WTC11 (cell line): Measurements from ENCODE around the gene BOC. TPM values are rescaled to one million over a fixed set of nuclear protein-coding genes. Genes with fewer than 3 reads are reported as not detected.

Source experiments
- ATAC-seq: fragments of 200-7000 bp; cut with Tn5 transposase; 2 replicates; pipeline ENCODE4 v1.10.0; 2021; ENCODE audit warnings: mild to moderate bottlenecking, moderate library complexity
- CTCF ChIA-PET: fragments of 300-600 bp; sonication (Branson Sonifier 250); formaldehyde crosslinking; loops from one replicate; lab custom pipeline; 2021; ENCODE audit warnings: antibody characterized with exemption; lab: Charles Lee
- POLR2A ChIA-PET: fragments of 350-600 bp; sonication (Branson Sonifier 250); formaldehyde crosslinking; loops from one replicate; lab custom pipeline; 2021; ENCODE audit warnings: antibody characterized with exemption; lab: Charles Lee
- DNase-seq: peaks from one replicate; pipeline ENCODE4 v3.0.0; 2021; ENCODE audit warnings: low spot score
- H3K27ac Mint-ChIP-seq: 2 replicates; pipeline ENCODE4 v1.8.0; 2021; ENCODE audit warnings: mixed read lengths
- H3K27me3 Mint-ChIP-seq: 2 replicates; pipeline ENCODE4 v1.8.0; 2021; ENCODE audit warnings: low read depth, mild to moderate bottlenecking, moderate library complexity, mixed read lengths
- H3K36me3 Mint-ChIP-seq: 2 replicates; pipeline ENCODE4 v1.8.0; 2021; ENCODE audit warnings: mixed read lengths
- H3K4me1 Mint-ChIP-seq: 2 replicates; pipeline ENCODE4 v1.8.0; 2022; ENCODE audit warnings: mixed read lengths
- H3K4me3 Mint-ChIP-seq: 2 replicates; pipeline ENCODE4 v1.8.0; 2021; ENCODE audit warnings: mild to moderate bottlenecking, moderate library complexity, mixed read lengths
- H3K9me3 Mint-ChIP-seq: 2 replicates; pipeline ENCODE4 v1.8.0; 2021; ENCODE audit warnings: mixed read lengths
- ATF1 ChIP-seq: sonication (generic); formaldehyde crosslinking; IDR thresholded peaks from 2 replicates; pipeline ENCODE4 v1.8.1; 2023; ENCODE audit warnings: mild to moderate bottlenecking, moderate library complexity, missing genetic modification reagents
- CBFB ChIP-seq: sonication (generic); formaldehyde crosslinking; IDR thresholded peaks from 2 replicates; pipeline ENCODE4 v1.8.1; 2022; ENCODE audit warnings: mild to moderate bottlenecking, low read depth, missing genetic modification reagents
- CDX4 ChIP-seq: fragments of 250-450 bp; sonication (Bioruptor Pico); IDR thresholded peaks from 2 replicates; pipeline ENCODE4 v1.9.0; 2021; ENCODE audit warnings: moderate library complexity, mild to moderate bottlenecking, inconsistent platforms, borderline replicate concordance
- CREB1 ChIP-seq: sonication (generic); formaldehyde crosslinking; IDR thresholded peaks from 2 replicates; pipeline ENCODE4 v1.8.0; 2023; ENCODE audit warnings: mild to moderate bottlenecking, missing genetic modification reagents
- CTCF ChIP-seq: fragments of 200-600 bp; IDR thresholded peaks from 2 replicates; pipeline ENCODE4 v1.8.0; 2022; ENCODE audit warnings: antibody characterized with exemption
- E2F1 ChIP-seq: sonication (generic); formaldehyde crosslinking; IDR thresholded peaks from 2 replicates; pipeline ENCODE4 v1.8.0; 2022; ENCODE audit warnings: mild to moderate bottlenecking, missing genetic modification reagents
- ERG ChIP-seq: fragments of 250-450 bp; sonication (Bioruptor Pico); IDR thresholded peaks from 2 replicates; pipeline ENCODE4 v1.8.0; 2021; ENCODE audit warnings: mild to moderate bottlenecking
- ESRRA ChIP-seq: sonication (generic); formaldehyde crosslinking; IDR thresholded peaks from 2 replicates; pipeline ENCODE4 v1.8.1; 2022; ENCODE audit warnings: mild to moderate bottlenecking, missing genetic modification reagents, borderline replicate concordance
- FOXJ3 ChIP-seq: sonication (generic); formaldehyde crosslinking; IDR thresholded peaks from 2 replicates; pipeline ENCODE4 v1.9.0; 2021; ENCODE audit warnings: missing genetic modification reagents, mild to moderate bottlenecking, borderline replicate concordance
- GRHL2 ChIP-seq: fragments of 250-450 bp; sonication (Bioruptor Pico); IDR thresholded peaks from 2 replicates; pipeline ENCODE4 v1.8.0; 2022; ENCODE audit warnings: mild to moderate bottlenecking, moderate library complexity; ENCODE audit not compliant: insufficient replicate concordance, severe bottlenecking
- IRF1 ChIP-seq: sonication (generic); formaldehyde crosslinking; IDR thresholded peaks from 2 replicates; pipeline ENCODE4 v1.8.0; 2023; ENCODE audit warnings: missing genetic modification reagents
- KAT7 ChIP-seq: sonication (generic); formaldehyde crosslinking; IDR thresholded peaks from 2 replicates; pipeline ENCODE4 v1.8.1; 2023; ENCODE audit warnings: missing genetic modification reagents, mild to moderate bottlenecking, borderline replicate concordance
- NFE2L1 ChIP-seq: sonication (generic); formaldehyde crosslinking; IDR thresholded peaks from 2 replicates; pipeline ENCODE4 v1.8.1; 2023; ENCODE audit warnings: missing genetic modification reagents
- NR1H2 ChIP-seq: sonication (generic); formaldehyde crosslinking; IDR thresholded peaks from 2 replicates; pipeline ENCODE4 v1.9.0; 2021; ENCODE audit warnings: mild to moderate bottlenecking, moderate library complexity, missing genetic modification reagents
- NR2C2 ChIP-seq: sonication (generic); formaldehyde crosslinking; IDR thresholded peaks from 2 replicates; pipeline ENCODE4 v1.8.0; 2022; ENCODE audit warnings: mild to moderate bottlenecking, missing genetic modification reagents
- NR3C1 ChIP-seq: sonication (generic); formaldehyde crosslinking; conservative IDR thresholded peaks from 2 replicates; pipeline ENCODE4 v1.8.1; 2023; ENCODE audit warnings: low read depth, mild to moderate bottlenecking, missing genetic modification reagents
- OVOL2 ChIP-seq: fragments of 250-450 bp; sonication (Bioruptor Pico); IDR thresholded peaks from 2 replicates; pipeline ENCODE4 v1.9.0; 2021; ENCODE audit warnings: mild to moderate bottlenecking, borderline replicate concordance
- PREB ChIP-seq: sonication (generic); formaldehyde crosslinking; IDR thresholded peaks from 2 replicates; pipeline ENCODE4 v1.8.1; 2022; ENCODE audit warnings: mild to moderate bottlenecking, missing genetic modification reagents, moderate library complexity, borderline replicate concordance
- TEAD1 ChIP-seq: sonication (generic); formaldehyde crosslinking; IDR thresholded peaks from 2 replicates; pipeline ENCODE4 v1.8.0; 2022; ENCODE audit warnings: mild to moderate bottlenecking, missing genetic modification reagents
- ZBTB21 ChIP-seq: sonication (generic); formaldehyde crosslinking; IDR thresholded peaks from 2 replicates; pipeline ENCODE4 v1.8.1; 2023; ENCODE audit warnings: mild to moderate bottlenecking, missing genetic modification reagents, borderline replicate concordance
- ZNF121 ChIP-seq: sonication (generic); formaldehyde crosslinking; IDR thresholded peaks from 2 replicates; pipeline ENCODE4 v1.8.0; 2023; ENCODE audit warnings: missing genetic modification reagents
- ZNF425 ChIP-seq: fragments of 250-450 bp; sonication (Bioruptor Pico); conservative IDR thresholded peaks from 2 replicates; pipeline ENCODE4 v1.9.0; 2021; ENCODE audit warnings: mild to moderate bottlenecking
- total RNA-seq: library from RNA; stranded (reverse); gene quantifications from 3 replicates; pipeline ENCODE4 v1.2.3, GENCODE V29; 2021

The BOC gene
- total RNA-seq, 1 experiment from 2014 or later = 8.0 TPM

GRCh38 chr3:113272385-113272779, 61.0 kb downstream of the BOC start:
- H3K27ac Mint-ChIP-seq = no peak overlapping the region
- DNase-seq (no peak), ATAC-seq (no peak)
- H3K27me3 Mint-ChIP-seq = peaks cover 2% of the 10 kb centered on the region; the same call in 1 of the 2 replicates
- POLR2A ChIA-PET = no interaction called here
- H3K4me1 Mint-ChIP-seq = peaks cover 19% of the 10 kb centered on the region
- TF ChIP-seq OVOL2 (CRISPR knock-in tag) (no peak), ZNF121 (CRISPR knock-in tag) (no peak), NFE2L1 (CRISPR knock-in tag) (no peak), NR2C2 (CRISPR knock-in tag) (no peak), GRHL2 (CRISPR knock-in tag) (no peak), CREB1 (CRISPR knock-in tag) (no peak), KAT7 (no peak), TEAD1 (CRISPR knock-in tag) (no peak), E2F1 (CRISPR knock-in tag) (no peak), ZNF425 (CRISPR knock-in tag) (no peak), NR1H2 (CRISPR knock-in tag) (no peak), CTCF (no peak), ERG (no peak), NR3C1 (CRISPR knock-in tag) (no peak)
- no peak overlapping the region for H3K4me3 Mint-ChIP-seq
- CTCF ChIA-PET = no interaction called here
- no peaks in the 10 kb centered on the region for H3K36me3 Mint-ChIP-seq
- no peaks in the 10 kb centered on the region for H3K9me3 Mint-ChIP-seq

- ChIA-PET POLR2A (no interaction called here), CTCF (no interaction called here)
- Mint-ChIP-seq H3K36me3 (no peaks in the 10 kb centered on the region), H3K9me3 (no peaks in the 10 kb centered on the region), H3K27me3 (peaks cover 2% of the 10 kb centered on the region; the same call in 1 of the 2 replicates), H3K27ac (no peak overlapping the region), H3K4me3 (no peak overlapping the region), H3K4me1 (peaks cover 21% of the 10 kb centered on the region)
- DNase-seq (no peak), ATAC-seq (no peak)
- no peak for TF ChIP-seq FOXJ3
- TF ChIP-seq ZBTB21 (CRISPR knock-in tag) = no peak
- no peak for TF ChIP-seq IRF1 (CRISPR knock-in tag)
- no peak for TF ChIP-seq PREB
- no peak for TF ChIP-seq ESRRA
- no peak for TF ChIP-seq ATF1 (CRISPR knock-in tag)
- no peak for TF ChIP-seq CBFB (CRISPR knock-in tag)
- TF ChIP-seq OVOL2 (CRISPR knock-in tag) = no peak
- no peak for TF ChIP-seq CDX4 (CRISPR knock-in tag)
Measured at GRCh38 chr3:113273011-113273410, 61.7 kb downstream of the BOC start.
